Natural killer cell treated with Interleukin-12 subunit alpha and Interleukin-12 subunit beta and Interleukin-15 and Interleukin-18, amount 100 ng/mL, for 72 hours (primary cell): Measurements from ENCODE around the gene GIPC1. TPM values are rescaled to one million over a fixed set of nuclear protein-coding genes. Genes with fewer than 3 reads are reported as not detected.

Experiments
- ATAC-seq, 2 donors: fragments of 150-1000 bp; cut with Tn5 transposase in 1 of 2; sonication (Bioruptor Pico), chemical (Tn5 transposase) in 1 of 2; 2 replicates each; pipeline ENCODE4 v1.10.0; 2021
- DNase-seq: peaks from one replicate; pipeline ENCODE4 v3.0.0; 2022; ENCODE audit warnings: low spot score
- H3K27ac Mint-ChIP-seq, 2 donors: 1 replicate in 1 of 2; 2 replicates in 1 of 2; pipeline ENCODE4 v1.8.0; 2022; ENCODE audit warnings: mixed read lengths in 2 of 2, mild to moderate bottlenecking in 1 of 2, moderate library complexity in 1 of 2
- H3K27me3 Mint-ChIP-seq, 2 donors: 1 replicate in 1 of 2; 2 replicates in 1 of 2; pipeline ENCODE4 v1.8.0; 2022; ENCODE audit warnings: mixed read lengths in 2 of 2
- H3K36me3 Mint-ChIP-seq: one replicate; pipeline ENCODE4 v1.8.0; 2022; ENCODE audit warnings: mixed read lengths
- H3K4me1 Mint-ChIP-seq, 2 donors: 1 replicate in 1 of 2; 2 replicates in 1 of 2; pipeline ENCODE4 v1.8.0; 2022; ENCODE audit warnings: low read depth in 2 of 2, mixed read lengths in 2 of 2, mild to moderate bottlenecking in 1 of 2
- H3K4me3 Mint-ChIP-seq: one replicate; pipeline ENCODE4 v1.8.0; 2022; ENCODE audit warnings: mixed read lengths
- H3K9me3 Mint-ChIP-seq: 2 replicates; pipeline ENCODE4 v1.8.0; 2022; ENCODE audit warnings: mixed read lengths
- total RNA-seq, 2 donors: library from RNA; stranded (reverse); gene quantifications; one replicate each; pipeline ENCODE4 v1.2.3, GENCODE V29; 2022

Gene GIPC1
- total RNA-seq, 2 donors from 2014 or later = 29.9 to 31.7 TPM

DNA sequence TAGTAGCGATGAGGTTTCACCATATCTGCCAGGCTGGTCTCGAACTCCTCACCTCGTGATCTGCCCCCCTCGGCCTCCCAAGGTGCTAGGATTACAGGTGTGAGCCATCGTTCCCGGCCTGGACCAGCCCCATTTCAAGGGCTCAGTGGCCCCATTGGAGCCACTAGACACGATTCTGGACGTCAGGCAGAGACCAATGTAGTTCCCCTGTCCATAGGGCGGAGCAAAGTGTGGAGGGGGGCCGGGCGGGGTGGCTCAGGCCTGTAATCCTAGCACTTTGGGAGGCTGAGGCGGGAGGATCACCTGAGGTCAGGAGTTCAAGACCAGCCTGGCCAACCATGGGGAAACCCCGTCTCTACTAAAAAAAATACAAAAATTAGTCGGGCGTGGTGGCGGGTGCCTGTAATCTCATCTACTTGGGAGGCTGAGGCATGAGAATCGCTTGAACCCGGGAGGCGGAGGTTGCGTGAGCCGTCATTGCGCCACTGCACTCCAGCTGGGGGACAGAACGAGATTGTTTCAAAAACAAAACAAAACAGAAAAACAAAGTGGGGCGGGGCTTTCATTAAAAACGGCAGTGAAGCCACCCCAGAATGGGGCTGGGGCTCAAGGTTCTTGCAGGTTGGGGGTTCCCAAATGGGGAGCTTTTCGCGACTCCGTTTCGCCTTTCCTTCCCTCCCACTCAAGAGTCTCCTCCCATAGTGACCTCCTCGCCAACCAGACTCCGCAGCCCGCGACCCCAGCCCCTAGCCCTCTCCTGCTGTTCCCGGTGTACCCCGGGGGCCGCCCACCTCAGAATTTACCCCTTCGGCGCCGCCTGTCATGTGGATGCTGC is 32.7 kb upstream of the GIPC1 start:
- H3K27ac Mint-ChIP-seq = peak overlapping the region; percentile 86
- no peaks in the 10 kb centered on the region for H3K9me3 Mint-ChIP-seq
- H3K4me1 Mint-ChIP-seq = peaks cover 8 to 10% of the 10 kb centered on the region in 2 donors
- H3K36me3 Mint-ChIP-seq = no peaks in the 10 kb centered on the region
- ATAC-seq = no peak
- peak overlapping the region; percentile 96 for H3K4me3 Mint-ChIP-seq
- DNase-seq = no peak
- no peaks in the 10 kb centered on the region for H3K27me3 Mint-ChIP-seq

DNA sequence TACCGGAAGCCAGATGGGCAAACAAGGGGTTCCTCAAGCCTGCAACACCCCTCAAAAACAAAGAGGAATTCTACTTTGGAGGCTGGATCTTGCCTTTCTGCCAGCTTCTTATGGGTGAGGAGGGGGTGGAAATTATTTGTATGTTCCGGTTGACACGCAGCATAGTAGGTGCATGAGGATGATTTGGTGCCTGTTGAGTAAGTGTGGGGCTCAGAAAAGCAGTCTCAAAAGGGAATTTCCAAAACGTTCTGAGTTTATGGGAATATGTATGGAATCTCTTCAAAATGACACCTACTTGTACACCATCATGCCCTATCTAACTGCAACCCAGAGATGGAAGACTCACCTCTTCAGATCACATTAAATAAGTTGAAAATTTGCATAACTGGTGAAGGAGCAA is 30.5 kb upstream of the GIPC1 start:
- Mint-ChIP-seq H3K27ac (no peak overlapping the region), H3K9me3 (no peaks in the 10 kb centered on the region), H3K27me3 (no peaks in the 10 kb centered on the region), H3K4me3 (no peak overlapping the region), H3K4me1 (peaks cover 22 to 25% of the 10 kb centered on the region in 2 donors), H3K36me3 (no peaks in the 10 kb centered on the region)
- DNase-seq (no peak), ATAC-seq (no peak)

DNA sequence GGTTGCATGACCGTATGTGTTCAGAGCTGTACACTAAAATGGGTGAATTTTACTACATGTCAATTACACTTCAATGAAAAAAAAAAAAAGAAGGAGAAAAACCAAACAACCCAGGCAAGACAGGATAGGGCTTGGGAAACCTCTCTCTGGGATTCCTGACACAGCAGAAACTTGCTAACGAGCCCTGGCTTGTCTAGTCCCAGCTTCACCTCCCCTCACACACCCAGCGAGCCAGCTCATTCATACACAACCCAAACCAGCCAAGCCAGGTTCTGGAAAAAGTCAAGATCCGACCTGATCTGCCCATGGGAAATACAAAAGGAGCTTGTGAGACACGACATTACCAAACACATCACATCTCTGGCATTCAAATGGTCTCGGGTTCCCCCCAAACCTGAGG is 29.8 kb upstream of the GIPC1 start:
- no peaks in the 10 kb centered on the region for H3K27me3 Mint-ChIP-seq
- H3K9me3 Mint-ChIP-seq = no peaks in the 10 kb centered on the region
- H3K27ac Mint-ChIP-seq = no peak overlapping the region
- H3K36me3 Mint-ChIP-seq = no peaks in the 10 kb centered on the region
- DNase-seq = no peak
- no peak overlapping the region for H3K4me3 Mint-ChIP-seq
- H3K4me1 Mint-ChIP-seq = peaks cover 21 to 25% of the 10 kb centered on the region in 2 donors
- ATAC-seq = no peak

DNA sequence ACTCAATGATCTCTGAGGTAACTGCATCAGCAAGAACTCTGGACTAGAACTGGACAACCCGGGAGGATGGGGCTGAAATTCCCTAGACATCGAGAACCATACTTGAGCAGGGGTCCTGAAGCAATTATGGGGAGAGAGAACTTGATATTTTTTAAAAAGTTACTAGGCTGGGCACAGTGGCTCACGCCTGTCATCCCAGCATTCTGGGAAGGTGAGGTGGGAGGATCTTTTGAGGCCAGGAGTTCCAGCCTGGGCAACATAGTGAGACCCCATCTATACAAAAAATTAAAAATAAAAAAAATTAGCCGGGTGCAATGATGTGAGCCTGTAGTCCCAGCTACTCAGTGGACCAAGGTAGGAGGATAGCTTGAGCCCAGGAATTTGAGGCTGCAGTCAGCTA is 24.6 kb upstream of the GIPC1 start:
- peaks cover 38 to 51% of the 10 kb centered on the region in 2 donors for H3K4me1 Mint-ChIP-seq
- H3K27me3 Mint-ChIP-seq = no peaks in the 10 kb centered on the region
- ATAC-seq = no peak
- H3K27ac Mint-ChIP-seq = peak overlapping the region; percentile 80 to 95
- H3K36me3 Mint-ChIP-seq = peaks cover 11% of the 10 kb centered on the region
- no peak for DNase-seq
- no peaks in the 10 kb centered on the region for H3K9me3 Mint-ChIP-seq
- no peak overlapping the region for H3K4me3 Mint-ChIP-seq

DNA sequence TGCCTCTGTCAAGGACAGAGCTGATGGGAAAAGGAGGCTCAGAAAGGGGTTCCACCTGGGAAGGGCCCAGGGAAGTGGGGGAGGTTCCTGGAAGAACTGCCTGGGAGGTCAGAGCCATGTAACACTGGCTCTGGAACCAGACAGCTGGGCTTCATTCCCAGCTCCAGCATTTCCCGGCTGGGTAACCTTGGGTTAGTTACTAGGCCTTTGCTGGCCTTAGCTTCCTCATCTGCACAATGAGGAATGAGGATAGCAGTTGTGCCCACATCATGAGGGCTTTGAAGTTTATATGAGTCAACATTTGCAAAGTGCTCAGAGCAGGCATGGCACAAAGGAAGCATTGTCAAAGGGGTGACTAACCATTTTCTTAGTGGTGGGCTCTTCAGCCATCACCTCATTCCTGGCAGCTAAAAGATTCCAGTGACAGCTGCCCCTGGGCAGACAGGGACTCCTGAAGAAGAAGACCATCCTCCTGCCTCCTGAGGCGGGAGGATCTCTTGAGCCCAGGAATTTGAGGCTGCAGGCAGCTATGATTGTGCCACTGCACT is 24.0 kb upstream of the GIPC1 start:
- Mint-ChIP-seq H3K27ac (peak overlapping the region; percentile 80 to 95), H3K27me3 (no peaks in the 10 kb centered on the region), H3K36me3 (peaks cover 17% of the 10 kb centered on the region), H3K4me1 (peaks cover 43 to 57% of the 10 kb centered on the region in 2 donors), H3K9me3 (no peaks in the 10 kb centered on the region), H3K4me3 (peak overlapping the region; percentile 81)
- ATAC-seq (no peak), DNase-seq (peak; percentile 32)

DNA sequence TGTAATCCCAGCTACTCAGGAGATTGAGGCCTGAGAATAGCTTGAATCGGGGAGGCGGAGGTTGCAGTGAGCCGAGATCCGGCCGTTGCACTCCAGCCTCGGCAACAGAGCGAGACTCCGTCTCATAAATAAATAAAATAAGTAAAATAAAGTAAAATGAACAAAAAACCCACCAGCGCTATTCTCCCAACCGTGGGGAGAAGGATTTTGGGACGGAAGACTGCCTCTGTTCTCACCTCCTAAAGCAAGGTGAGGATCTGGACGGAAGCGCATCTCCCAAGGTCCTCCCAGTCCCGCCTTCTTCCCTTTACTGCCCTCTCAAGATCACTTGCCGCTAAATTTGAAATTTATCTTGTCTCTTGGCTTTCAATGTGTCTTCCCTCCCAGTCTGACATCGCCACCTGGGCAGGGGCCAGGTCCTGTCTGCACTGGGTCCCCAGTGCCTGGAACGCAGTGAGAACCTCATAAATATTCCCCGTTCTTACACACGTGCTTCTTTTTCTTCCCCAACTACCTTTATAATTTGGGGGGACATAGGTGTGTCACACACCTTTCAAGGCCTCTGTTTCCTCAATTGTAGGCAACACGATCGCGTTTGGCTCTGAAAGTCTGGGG is 23.4 kb upstream of the GIPC1 start:
- peak overlapping the region; percentile 80 to 95 for H3K27ac Mint-ChIP-seq
- peak overlapping the region; percentile 81 for H3K4me3 Mint-ChIP-seq
- no peak for ATAC-seq
- H3K9me3 Mint-ChIP-seq = no peaks in the 10 kb centered on the region
- no peak for DNase-seq
- H3K27me3 Mint-ChIP-seq = no peaks in the 10 kb centered on the region
- peaks cover 22% of the 10 kb centered on the region for H3K36me3 Mint-ChIP-seq
- peaks cover 49 to 63% of the 10 kb centered on the region in 2 donors for H3K4me1 Mint-ChIP-seq

DNA sequence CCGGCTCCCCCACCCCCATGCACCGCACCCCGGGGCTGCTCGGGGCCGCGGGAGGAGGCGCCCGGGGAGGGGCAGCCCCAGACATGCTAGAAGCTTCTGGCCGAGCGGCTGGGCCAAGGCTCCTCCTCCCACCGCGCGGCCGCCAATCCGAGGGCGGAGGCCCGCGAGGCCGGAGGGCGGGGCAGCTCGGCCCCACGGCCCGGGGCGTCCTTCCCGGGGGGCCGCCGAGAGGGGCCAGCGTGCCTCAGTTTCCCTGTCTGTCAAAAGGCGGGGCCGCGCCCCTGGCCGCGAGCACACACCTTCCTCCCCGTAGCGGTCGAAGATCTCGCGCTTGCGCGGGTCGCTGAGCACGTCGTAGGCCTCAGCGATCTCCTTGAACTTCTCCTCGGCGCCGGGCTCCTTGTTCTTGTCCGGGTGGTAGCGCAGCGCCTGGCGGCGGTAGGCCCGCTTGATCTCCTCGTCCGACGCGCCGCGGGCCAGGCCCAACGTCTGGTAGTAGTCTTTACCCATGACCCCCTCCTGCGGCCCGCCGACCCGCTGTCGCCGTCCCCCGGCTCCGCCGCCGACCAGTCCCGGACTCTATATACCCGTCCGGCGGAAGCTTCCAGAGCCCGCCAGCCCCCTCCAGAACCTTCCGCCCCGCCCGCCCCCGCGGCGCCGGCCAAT is 22.0 kb upstream of the GIPC1 start, which contains the start of gene DNAJB1:
Gene DNAJB1 (minus strand): TSS at position 558 of the 666 bp plus-strand sequence. CDS start 48 bp downstream, at position 510.
- peak; percentile 79 to 84 for ATAC-seq
- peak within 1 kb of the TSS; percentile 99 for H3K4me3 Mint-ChIP-seq
- DNase-seq = peak; percentile 91
- H3K27me3 Mint-ChIP-seq = no peaks in the 10 kb centered on the region
- H3K36me3 Mint-ChIP-seq = peaks cover 22% of the 10 kb centered on the region
- H3K9me3 Mint-ChIP-seq = no peaks in the 10 kb centered on the region
- peaks cover 46 to 59% of the 10 kb centered on the region in 2 donors for H3K4me1 Mint-ChIP-seq
- H3K27ac Mint-ChIP-seq = peak within 1 kb of the TSS; percentile 80 to 95

DNA sequence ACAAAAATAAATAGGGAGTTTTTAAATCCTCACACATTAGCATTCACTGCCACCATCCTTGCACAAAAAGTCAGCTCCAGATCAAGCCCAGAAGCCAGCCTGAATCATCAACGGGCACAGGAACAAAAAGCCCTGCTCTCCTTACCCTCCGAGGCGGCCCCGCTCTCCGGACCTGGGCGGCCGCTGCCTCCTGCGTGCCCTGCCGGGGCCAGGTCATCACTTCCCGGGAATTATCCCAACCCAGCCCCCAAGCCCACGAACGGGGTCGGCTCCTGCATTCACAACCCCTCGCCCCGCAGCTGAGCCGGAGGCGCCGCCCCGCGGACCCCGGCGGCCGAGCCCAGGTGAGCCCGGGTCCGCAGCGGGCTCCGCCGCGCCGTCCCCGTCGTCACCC is 21.5 kb upstream of the GIPC1 start:
- DNase-seq (no peak), ATAC-seq (no peak)
- Mint-ChIP-seq H3K36me3 (peaks cover 22% of the 10 kb centered on the region), H3K27ac (peak overlapping the region; percentile 80 to 89), H3K9me3 (no peaks in the 10 kb centered on the region), H3K27me3 (no peaks in the 10 kb centered on the region), H3K4me3 (peak overlapping the region; percentile 99), H3K4me1 (peaks cover 41 to 54% of the 10 kb centered on the region in 2 donors)

DNA sequence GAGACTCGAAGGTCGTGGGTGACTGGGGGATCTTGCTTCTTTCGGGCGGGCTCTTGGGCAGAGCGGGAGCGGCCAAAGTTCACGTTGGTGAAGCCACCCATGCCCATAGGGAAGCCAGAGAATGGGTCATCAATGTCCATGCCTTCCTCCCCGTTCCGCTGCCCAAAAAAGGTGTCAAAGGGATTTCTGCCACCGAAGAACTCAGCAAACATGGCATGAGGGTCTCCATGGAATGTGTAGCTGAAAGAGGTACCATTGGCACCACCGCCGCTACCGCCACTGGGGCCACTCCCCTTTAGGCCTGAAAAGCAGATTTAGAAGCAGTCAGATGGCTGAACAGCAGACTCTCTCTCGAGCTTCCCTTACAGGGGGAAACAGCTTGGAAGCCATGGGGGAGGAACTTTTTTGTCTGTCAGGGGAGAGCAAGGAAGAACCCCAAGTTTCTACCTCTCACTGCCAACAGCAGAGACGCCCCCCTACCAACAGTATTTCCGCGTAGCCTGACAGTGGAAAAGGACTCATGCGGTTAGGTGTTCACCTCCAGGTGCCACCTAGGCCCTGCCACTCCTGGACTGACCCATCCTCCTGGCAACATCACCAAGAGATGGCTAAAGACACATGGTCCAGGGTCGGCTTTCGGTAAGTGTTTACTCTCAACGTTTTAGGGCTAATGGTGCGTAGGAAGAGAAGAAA is 21.0 kb upstream of the GIPC1 start:
- peaks cover 37 to 49% of the 10 kb centered on the region in 2 donors for H3K4me1 Mint-ChIP-seq
- H3K27me3 Mint-ChIP-seq = no peaks in the 10 kb centered on the region
- ATAC-seq = no peak
- H3K27ac Mint-ChIP-seq = peak overlapping the region; percentile 74 to 89
- H3K4me3 Mint-ChIP-seq = peak overlapping the region; percentile 99
- peak; percentile 53 for DNase-seq
- peaks cover 22% of the 10 kb centered on the region for H3K36me3 Mint-ChIP-seq
- no peaks in the 10 kb centered on the region for H3K9me3 Mint-ChIP-seq

DNA sequence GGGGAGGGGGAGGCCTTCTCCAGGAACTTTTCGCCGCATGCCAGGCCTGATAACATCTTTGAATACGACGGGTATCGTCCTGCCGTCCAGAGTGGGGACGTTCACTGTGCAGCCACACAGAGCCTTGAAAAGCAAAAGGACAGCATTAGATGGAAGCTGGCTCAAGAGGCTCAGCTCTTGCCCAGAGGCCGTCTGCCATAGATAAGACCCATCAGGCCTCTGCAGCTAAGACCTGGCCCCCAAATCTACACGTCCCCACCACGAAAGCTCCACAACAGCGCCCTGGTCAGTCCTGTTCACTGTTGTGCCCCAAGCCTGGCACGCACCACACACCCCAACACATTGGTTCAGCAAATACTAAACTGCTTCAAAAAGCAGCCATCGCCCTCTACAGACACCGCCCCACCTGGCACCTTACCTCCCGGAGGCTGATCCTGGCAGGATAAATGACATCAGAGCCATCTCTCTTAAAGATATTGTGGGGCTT is 20.2 kb upstream of the GIPC1 start:
- peak overlapping the region; percentile 99 for H3K4me3 Mint-ChIP-seq
- no peak for ATAC-seq
- no peaks in the 10 kb centered on the region for H3K27me3 Mint-ChIP-seq
- H3K4me1 Mint-ChIP-seq = peaks cover 37 to 46% of the 10 kb centered on the region in 2 donors
- no peaks in the 10 kb centered on the region for H3K9me3 Mint-ChIP-seq
- peaks cover 22% of the 10 kb centered on the region for H3K36me3 Mint-ChIP-seq
- peak overlapping the region; percentile 74 to 89 for H3K27ac Mint-ChIP-seq
- DNase-seq = no peak

DNA sequence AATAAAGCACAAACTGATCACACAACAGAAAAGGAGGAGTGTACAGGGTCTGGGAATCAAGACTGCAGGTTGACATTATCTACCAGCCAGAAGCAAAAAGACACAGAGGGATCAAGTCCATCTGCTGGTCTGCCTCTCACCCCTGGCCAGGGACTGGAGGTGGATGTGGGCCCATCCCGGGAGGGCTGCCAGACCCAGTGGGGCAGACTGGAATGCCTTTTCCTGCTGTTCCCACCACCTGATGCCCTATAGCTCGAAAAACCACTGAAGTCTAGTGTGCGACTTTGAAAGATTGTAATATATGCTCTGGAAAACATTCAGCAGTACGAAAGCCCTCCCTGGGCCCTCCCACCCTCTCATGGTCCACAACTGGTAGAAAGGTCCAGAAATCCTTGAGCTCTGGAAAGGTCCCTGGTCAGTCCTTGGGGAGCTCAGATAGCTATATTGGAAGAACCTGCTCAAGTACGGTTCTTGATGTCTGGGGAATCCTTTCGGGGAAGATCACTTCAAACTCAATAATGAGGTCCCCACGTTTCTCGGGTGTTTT is 19.6 kb upstream of the GIPC1 start:
- peaks cover 22% of the 10 kb centered on the region for H3K36me3 Mint-ChIP-seq
- DNase-seq (no peak), ATAC-seq (no peak)
- H3K27me3 Mint-ChIP-seq = no peaks in the 10 kb centered on the region
- H3K9me3 Mint-ChIP-seq = no peaks in the 10 kb centered on the region
- peak overlapping the region; percentile 74 to 89 for H3K27ac Mint-ChIP-seq
- H3K4me1 Mint-ChIP-seq = peaks cover 37 to 46% of the 10 kb centered on the region in 2 donors
- H3K4me3 Mint-ChIP-seq = peak overlapping the region; percentile 99

DNA sequence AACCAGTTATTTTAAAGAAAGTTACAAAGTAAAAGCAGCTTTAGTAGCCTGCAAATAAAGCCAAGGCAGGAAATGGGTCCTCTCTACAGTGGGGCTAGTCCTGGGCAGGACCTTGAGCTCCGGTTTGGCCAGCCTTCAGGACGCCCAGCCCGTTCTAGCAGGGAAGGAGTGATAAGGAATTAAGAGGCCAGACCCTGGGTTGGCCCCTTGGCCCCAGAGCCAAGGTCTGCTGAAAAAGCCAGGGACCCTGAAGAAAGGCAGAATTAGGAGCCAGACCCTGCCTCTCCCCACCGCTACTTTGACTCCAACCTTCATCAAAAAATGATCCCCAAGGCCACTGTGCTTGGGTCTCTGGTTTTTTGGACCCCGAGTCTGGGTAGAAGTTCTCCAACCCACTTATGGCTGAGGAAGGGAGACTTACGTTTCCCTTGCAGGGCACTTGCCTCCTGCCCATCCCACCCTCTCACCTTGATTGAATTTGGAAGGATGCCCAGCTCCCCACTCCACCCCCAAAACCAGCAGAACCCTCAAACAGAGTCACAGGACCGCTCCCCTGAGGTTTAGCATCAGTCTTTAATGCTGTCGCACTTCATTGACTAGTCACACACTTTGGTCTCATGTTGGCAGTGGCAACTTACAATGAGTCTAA is 18.4 kb upstream of the GIPC1 start:
- Mint-ChIP-seq H3K27me3 (no peaks in the 10 kb centered on the region), H3K4me1 (peaks cover 31 to 36% of the 10 kb centered on the region in 2 donors), H3K9me3 (no peaks in the 10 kb centered on the region), H3K27ac (peak overlapping the region; percentile 74 to 89), H3K36me3 (peaks cover 22% of the 10 kb centered on the region), H3K4me3 (peak overlapping the region; percentile 99)
- peak; percentile 58 for DNase-seq
- no peak for ATAC-seq
